ENCODE results near the gene KCNJ16.

DNA sequence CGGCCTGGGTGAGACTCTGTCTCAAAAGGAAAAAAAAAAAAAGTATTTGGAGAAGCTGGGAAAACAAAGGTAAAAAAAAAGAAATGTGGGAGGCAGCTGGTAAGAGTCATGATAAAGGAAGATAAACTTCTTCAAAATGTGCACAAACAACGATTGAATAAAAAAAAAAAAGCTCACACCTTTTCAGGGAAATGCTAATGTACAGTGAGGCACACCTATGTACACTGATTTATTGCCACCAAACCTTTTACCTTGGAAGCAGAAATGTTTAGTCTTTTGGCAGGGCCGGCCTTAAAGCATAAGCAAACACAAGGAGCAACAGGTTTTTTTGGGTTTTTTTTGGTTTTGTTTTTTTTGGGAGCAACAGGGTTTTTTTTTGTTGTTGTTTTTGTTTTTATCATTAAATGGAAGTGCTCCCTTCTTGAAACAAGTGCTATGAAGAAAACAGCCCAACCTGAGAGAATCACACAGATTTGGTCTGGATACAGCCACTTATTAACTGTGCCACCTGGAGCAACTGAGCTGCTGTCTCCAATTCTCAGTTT, 64.5 kb downstream of the KCNJ16 start:
- TF ChIP-seq RBBP5 (IDR thresholded peaks at IDR 0.05; ENCODE audit: borderline replicate concordance, insufficient read depth, low read length, poor library complexity, severe bottlenecking) (no peak), JUND (IDR thresholded peaks at IDR 0.05; ENCODE audit: borderline replicate concordance, low read depth, low read length) (no peak), JUND (tag; IDR thresholded peaks at IDR 0.05; ENCODE audit: borderline replicate concordance, low read depth, low read length) (no peak), EP300 (IDR thresholded peaks at IDR 0.05; ENCODE audit: low read length) (no peak), TAF1 (IDR thresholded peaks at IDR 0.05; ENCODE audit: control insufficient read depth, extremely low read depth, insufficient read depth, low read length, severe bottlenecking) (no peak)
- TF ChIP-seq, protein P1, sequence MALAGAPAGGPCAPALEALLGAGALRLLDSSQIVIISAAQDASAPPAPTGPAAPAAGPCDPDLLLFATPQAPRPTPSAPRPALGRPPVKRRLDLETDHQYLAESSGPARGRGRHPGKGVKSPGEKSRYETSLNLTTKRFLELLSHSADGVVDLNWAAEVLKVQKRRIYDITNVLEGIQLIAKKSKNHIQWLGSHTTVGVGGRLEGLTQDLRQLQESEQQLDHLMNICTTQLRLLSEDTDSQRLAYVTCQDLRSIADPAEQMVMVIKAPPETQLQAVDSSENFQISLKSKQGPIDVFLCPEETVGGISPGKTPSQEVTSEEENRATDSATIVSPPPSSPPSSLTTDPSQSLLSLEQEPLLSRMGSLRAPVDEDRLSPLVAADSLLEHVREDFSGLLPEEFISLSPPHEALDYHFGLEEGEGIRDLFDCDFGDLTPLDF (CRISPR knock-in tag; IDR thresholded peaks at IDR 0.05), result no peak
- TF ChIP-seq, protein P2, sequence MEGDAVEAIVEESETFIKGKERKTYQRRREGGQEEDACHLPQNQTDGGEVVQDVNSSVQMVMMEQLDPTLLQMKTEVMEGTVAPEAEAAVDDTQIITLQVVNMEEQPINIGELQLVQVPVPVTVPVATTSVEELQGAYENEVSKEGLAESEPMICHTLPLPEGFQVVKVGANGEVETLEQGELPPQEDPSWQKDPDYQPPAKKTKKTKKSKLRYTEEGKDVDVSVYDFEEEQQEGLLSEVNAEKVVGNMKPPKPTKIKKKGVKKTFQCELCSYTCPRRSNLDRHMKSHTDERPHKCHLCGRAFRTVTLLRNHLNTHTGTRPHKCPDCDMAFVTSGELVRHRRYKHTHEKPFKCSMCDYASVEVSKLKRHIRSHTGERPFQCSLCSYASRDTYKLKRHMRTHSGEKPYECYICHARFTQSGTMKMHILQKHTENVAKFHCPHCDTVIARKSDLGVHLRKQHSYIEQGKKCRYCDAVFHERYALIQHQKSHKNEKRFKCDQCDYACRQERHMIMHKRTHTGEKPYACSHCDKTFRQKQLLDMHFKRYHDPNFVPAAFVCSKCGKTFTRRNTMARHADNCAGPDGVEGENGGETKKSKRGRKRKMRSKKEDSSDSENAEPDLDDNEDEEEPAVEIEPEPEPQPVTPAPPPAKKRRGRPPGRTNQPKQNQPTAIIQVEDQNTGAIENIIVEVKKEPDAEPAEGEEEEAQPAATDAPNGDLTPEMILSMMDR (IDR thresholded peaks at IDR 0.05 in 2 of 3, conservative IDR thresholded peaks at IDR 0.05 in 1 of 3; ENCODE audit: insufficient read depth in 2 of 3, low read depth in 1 of 3, low read length in 3 of 3), result no peak
- TF ChIP-seq, protein P3, sequence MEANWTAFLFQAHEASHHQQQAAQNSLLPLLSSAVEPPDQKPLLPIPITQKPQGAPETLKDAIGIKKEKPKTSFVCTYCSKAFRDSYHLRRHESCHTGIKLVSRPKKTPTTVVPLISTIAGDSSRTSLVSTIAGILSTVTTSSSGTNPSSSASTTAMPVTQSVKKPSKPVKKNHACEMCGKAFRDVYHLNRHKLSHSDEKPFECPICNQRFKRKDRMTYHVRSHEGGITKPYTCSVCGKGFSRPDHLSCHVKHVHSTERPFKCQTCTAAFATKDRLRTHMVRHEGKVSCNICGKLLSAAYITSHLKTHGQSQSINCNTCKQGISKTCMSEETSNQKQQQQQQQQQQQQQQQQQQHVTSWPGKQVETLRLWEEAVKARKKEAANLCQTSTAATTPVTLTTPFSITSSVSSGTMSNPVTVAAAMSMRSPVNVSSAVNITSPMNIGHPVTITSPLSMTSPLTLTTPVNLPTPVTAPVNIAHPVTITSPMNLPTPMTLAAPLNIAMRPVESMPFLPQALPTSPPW (CRISPR knock-in tag; IDR thresholded peaks at IDR 0.05), result no peak
- TF ChIP-seq, protein P4, sequence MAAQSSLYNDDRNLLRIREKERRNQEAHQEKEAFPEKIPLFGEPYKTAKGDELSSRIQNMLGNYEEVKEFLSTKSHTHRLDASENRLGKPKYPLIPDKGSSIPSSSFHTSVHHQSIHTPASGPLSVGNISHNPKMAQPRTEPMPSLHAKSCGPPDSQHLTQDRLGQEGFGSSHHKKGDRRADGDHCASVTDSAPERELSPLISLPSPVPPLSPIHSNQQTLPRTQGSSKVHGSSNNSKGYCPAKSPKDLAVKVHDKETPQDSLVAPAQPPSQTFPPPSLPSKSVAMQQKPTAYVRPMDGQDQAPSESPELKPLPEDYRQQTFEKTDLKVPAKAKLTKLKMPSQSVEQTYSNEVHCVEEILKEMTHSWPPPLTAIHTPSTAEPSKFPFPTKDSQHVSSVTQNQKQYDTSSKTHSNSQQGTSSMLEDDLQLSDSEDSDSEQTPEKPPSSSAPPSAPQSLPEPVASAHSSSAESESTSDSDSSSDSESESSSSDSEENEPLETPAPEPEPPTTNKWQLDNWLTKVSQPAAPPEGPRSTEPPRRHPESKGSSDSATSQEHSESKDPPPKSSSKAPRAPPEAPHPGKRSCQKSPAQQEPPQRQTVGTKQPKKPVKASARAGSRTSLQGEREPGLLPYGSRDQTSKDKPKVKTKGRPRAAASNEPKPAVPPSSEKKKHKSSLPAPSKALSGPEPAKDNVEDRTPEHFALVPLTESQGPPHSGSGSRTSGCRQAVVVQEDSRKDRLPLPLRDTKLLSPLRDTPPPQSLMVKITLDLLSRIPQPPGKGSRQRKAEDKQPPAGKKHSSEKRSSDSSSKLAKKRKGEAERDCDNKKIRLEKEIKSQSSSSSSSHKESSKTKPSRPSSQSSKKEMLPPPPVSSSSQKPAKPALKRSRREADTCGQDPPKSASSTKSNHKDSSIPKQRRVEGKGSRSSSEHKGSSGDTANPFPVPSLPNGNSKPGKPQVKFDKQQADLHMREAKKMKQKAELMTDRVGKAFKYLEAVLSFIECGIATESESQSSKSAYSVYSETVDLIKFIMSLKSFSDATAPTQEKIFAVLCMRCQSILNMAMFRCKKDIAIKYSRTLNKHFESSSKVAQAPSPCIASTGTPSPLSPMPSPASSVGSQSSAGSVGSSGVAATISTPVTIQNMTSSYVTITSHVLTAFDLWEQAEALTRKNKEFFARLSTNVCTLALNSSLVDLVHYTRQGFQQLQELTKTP (IDR thresholded peaks at IDR 0.05; ENCODE audit: low read depth in 1 of 2, partially characterized antibody in 2 of 2), result no peak
